ENCODE results near the gene SIM2. TPM values are rescaled to one million over a fixed set of nuclear protein-coding genes. Genes with fewer than 3 reads are reported as not detected.

The SIM2 gene
- total RNA-seq, 2 donors from 2014 or later, result not detected

DNA sequence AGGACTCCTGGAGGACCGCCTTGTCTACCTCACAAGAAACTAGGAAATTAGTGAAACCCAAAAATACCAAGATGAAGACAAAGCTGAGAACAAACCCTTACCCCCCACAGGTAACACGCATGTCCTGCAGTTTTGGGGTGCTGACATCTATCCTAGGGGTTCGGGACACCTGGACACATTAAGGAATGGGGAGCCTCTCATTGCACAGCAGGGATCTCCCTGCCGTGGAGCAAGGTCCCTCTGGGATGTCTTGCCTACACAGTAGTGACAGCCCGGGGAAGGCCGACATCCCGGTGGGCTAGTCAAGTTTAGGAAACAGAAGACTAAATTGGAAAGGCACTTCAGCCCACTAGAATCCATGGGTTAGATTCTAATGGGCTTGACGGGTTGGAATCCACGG, 44.5 kb downstream of the SIM2 start:
- no peak for DNase-seq (ENCODE audit: low spot score)
- Histone ChIP-seq H3K4me1 (ENCODE audit: control insufficient read depth in 1 of 2, low read depth in 2 of 2) (peaks cover 0 to 13% of the 10 kb centered on the region in 2 donors), H3K27ac (no peak overlapping the region), H3K36me3 (no peaks in the 10 kb centered on the region), H3K27me3 (replicated peaks; ENCODE audit: insufficient read depth) (peaks cover 3% of the 10 kb centered on the region), H3K4me3 (no peak overlapping the region), H3K9me3 (no peaks in the 10 kb centered on the region)
- TF ChIP-seq, protein P1, sequence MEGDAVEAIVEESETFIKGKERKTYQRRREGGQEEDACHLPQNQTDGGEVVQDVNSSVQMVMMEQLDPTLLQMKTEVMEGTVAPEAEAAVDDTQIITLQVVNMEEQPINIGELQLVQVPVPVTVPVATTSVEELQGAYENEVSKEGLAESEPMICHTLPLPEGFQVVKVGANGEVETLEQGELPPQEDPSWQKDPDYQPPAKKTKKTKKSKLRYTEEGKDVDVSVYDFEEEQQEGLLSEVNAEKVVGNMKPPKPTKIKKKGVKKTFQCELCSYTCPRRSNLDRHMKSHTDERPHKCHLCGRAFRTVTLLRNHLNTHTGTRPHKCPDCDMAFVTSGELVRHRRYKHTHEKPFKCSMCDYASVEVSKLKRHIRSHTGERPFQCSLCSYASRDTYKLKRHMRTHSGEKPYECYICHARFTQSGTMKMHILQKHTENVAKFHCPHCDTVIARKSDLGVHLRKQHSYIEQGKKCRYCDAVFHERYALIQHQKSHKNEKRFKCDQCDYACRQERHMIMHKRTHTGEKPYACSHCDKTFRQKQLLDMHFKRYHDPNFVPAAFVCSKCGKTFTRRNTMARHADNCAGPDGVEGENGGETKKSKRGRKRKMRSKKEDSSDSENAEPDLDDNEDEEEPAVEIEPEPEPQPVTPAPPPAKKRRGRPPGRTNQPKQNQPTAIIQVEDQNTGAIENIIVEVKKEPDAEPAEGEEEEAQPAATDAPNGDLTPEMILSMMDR (IDR thresholded peaks at IDR 0.05), result no peak
- no peak for ATAC-seq (ENCODE audit: insufficient number of reproducible peaks, low FRiP score, low read depth)

DNA sequence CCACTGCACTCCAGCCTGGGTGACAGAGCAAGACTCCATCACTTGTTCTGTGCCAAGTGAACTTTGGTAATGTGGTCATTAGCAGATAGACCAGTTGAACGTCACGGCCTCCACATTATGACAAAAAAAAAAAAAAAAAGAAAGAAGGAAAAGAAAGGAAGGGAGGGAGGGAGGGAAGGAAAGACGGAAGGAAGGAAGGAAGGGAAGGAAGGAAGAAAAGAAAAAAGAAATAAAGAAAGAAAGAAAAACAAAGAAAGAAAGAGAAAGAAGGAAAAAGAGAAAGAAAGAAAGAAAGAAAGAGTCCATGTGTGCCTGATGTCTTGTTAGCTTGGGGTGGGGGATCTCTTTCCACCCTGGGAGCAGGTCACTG, 45.3 kb downstream of the SIM2 start:
- Histone ChIP-seq H3K27ac (no peak overlapping the region), H3K4me3 (no peak overlapping the region), H3K4me1 (ENCODE audit: control insufficient read depth in 1 of 2, low read depth in 2 of 2) (peaks cover 0 to 13% of the 10 kb centered on the region in 2 donors), H3K36me3 (no peaks in the 10 kb centered on the region), H3K27me3 (replicated peaks; ENCODE audit: insufficient read depth) (peaks cover 3% of the 10 kb centered on the region), H3K9me3 (no peaks in the 10 kb centered on the region)
- ATAC-seq (ENCODE audit: insufficient number of reproducible peaks, low FRiP score, low read depth), result no peak
- no peak for DNase-seq (ENCODE audit: low spot score)
- TF ChIP-seq, protein P1 (IDR thresholded peaks at IDR 0.05), result no peak

DNA sequence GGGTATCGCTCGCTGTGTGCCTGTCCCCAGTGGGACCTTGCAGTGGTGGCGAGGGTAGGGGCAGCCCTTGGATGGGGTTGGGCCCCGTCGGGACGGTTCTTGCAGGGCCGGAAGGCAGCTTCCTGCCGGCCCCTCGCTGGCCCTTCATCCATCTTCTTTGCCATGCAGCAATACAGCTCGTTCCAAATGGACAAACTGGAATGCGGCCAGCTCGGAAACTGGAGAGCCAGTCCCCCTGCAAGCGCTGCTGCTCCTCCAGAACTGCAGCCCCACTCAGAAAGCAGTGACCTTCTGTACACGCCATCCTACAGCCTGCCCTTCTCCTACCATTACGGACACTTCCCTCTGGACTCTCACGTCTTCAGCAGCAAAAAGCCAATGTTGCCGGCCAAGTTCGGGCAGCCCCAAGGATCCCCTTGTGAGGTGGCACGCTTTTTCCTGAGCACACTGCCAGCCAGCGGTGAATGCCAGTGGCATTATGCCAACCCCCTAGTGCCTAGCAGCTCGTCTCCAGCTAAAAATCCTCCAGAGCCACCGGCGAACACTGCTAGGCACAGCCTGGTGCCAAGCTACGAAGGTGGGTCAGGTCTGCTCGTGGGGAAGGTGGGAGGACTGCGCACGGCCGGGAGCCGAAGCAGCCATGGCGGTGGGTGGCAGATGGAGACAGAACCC, 45.8 kb downstream of the SIM2 start:
- Histone ChIP-seq H3K36me3 (no peaks in the 10 kb centered on the region), H3K4me1 (ENCODE audit: control insufficient read depth in 1 of 2, low read depth in 2 of 2) (peaks cover 0 to 13% of the 10 kb centered on the region in 2 donors), H3K4me3 (no peak overlapping the region), H3K27me3 (replicated peaks; ENCODE audit: insufficient read depth) (peaks cover 3% of the 10 kb centered on the region), H3K9me3 (no peaks in the 10 kb centered on the region), H3K27ac (no peak overlapping the region)
- TF ChIP-seq, protein P1 (IDR thresholded peaks at IDR 0.05), result no peak
- DNase-seq (ENCODE audit: low spot score) (no peak), ATAC-seq (ENCODE audit: insufficient number of reproducible peaks, low FRiP score, low read depth) (no peak)

DNA sequence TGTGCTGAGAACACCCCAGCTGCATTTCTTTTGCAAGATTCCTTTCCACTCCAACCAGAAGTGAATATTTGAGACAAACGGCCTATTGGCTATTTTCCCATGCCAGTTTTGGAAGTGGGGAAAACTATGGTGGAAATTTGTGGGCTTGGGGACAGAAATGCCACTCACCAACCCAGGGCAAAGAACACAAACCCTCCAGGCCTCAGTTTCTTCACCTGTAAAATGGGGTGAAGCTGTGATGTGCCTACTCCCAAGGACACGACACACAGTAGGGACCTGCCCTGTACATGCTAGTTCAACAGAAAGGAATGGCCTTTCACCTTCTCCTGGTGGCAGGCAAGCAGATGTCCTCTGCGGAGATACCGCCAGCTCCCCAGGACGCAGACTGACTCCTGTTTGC, 46.5 kb downstream of the SIM2 start:
- TF ChIP-seq, protein P1 (IDR thresholded peaks at IDR 0.05), result no peak
- H3K27ac ChIP-seq, result no peak overlapping the region
- no peak overlapping the region for H3K4me3 ChIP-seq
- H3K4me1 ChIP-seq (ENCODE audit: control insufficient read depth in 1 of 2, low read depth in 2 of 2), result peaks cover 0 to 13% of the 10 kb centered on the region in 2 donors
- no peak for ATAC-seq (ENCODE audit: insufficient number of reproducible peaks, low FRiP score, low read depth)
- H3K36me3 ChIP-seq, result no peaks in the 10 kb centered on the region
- H3K9me3 ChIP-seq, result no peaks in the 10 kb centered on the region
- no peak for DNase-seq (ENCODE audit: low spot score)
- peaks cover 3% of the 10 kb centered on the region for H3K27me3 ChIP-seq (replicated peaks; ENCODE audit: insufficient read depth)

DNA sequence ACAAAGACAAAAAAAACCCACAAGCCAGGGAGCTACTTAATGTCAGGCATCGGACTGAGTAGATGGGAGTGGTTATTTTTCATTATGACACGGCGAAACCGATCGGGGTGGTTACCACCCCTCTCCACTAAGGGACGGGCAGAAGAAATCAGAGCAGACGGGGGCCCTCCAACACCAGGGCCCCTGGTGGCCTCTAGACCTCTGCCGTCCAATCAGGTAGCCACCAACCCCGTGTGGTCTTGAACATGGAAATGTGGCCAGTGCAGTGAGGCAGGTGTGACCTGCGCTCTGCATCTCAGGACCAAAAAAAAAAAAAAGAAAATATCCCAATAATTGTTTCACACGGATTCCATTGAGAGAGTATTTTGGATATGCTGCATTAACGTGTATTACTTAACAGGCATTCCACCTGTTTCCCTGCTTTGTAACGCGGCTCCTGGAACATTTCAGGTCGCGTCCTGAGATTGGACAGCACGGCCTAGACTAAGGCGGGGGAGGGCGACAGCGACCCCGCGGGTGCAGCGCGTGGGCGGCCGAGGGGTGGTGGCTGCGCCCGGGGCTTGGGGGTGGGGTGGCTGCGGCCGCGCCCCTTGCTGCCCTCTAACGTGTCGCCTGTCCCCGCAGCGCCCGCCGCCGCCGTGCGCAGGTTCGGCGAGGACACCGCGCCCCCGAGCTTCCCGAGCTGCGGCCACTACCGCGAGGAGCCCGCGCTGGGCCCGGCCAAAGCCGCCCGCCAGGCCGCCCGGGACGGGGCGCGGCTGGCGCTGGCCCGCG, 48.3 kb downstream of the SIM2 start:
- Histone ChIP-seq H3K27me3 (replicated peaks; ENCODE audit: insufficient read depth) (peaks cover 3% of the 10 kb centered on the region), H3K4me3 (peak overlapping the region; percentile 44), H3K27ac (no peak overlapping the region), H3K9me3 (no peaks in the 10 kb centered on the region), H3K4me1 (ENCODE audit: control insufficient read depth in 1 of 2, low read depth in 2 of 2) (peaks cover 0 to 13% of the 10 kb centered on the region in 2 donors), H3K36me3 (no peaks in the 10 kb centered on the region)
- TF ChIP-seq, protein P1 (IDR thresholded peaks at IDR 0.05), result no peak
- DNase-seq (ENCODE audit: low spot score), result no peak
- ATAC-seq (ENCODE audit: insufficient number of reproducible peaks, low FRiP score, low read depth), result no peak

Data from thoracic aorta (tissue), 2 donors.